ENCODE measurements around the gene SPNS2. TPM values are rescaled to one million over a fixed set of nuclear protein-coding genes. Genes with fewer than 3 reads are reported as not detected.

Gene SPNS2
- total and polyA plus RNA-seq, 2 donors (not counting 1 experiment from before 2014, with no cell fraction given), result 0.17 TPM; not detected in 1

- H3K4me2 ChIP-seq (ENCODE audit: extremely low read depth, insufficient read depth, low read length), result no peak overlapping the region
- no peak for DNase-seq (ENCODE audit: low read depth in 2 of 2)
- H3K9ac ChIP-seq (ENCODE audit: insufficient read depth, low read length), result no peak overlapping the region
- H3K4me1 ChIP-seq (ENCODE audit: control insufficient read depth, extremely low read depth, insufficient read depth, low read length), result no peaks in the 10 kb centered on the region
- no peaks in the 10 kb centered on the region for H3K27me3 ChIP-seq (ENCODE audit: control insufficient read depth, insufficient read depth, low read length)
- no peaks in the 10 kb centered on the region for H3K79me2 ChIP-seq (ENCODE audit: control insufficient read depth, insufficient read depth, low read length)
- H3K4me3 ChIP-seq (replicated peaks in 1 of 4; ENCODE audit: control extremely low read depth in 1 of 4, insufficient read depth in 1 of 4, low read depth in 3 of 4, low read length in 4 of 4), result no peak overlapping the region
- H3K36me3 ChIP-seq (ENCODE audit: control insufficient read depth, insufficient read depth, low read length), result no peaks in the 10 kb centered on the region
- no peak overlapping the region for H3K27ac ChIP-seq (ENCODE audit: insufficient read depth, low read length)
- no peaks in the 10 kb centered on the region for H3K9me3 ChIP-seq (ENCODE audit: control insufficient read depth, insufficient read depth, low read depth, low read length)
- no peak overlapping the region for H2AFZ ChIP-seq (ENCODE audit: low read length)
- TF ChIP-seq CTCF (conservative IDR thresholded peaks at IDR 0.05 in 1 of 2, IDR thresholded peaks at IDR 0.05 in 1 of 2; ENCODE audit: low read depth in 1 of 2, low read length in 2 of 2) (no peak), EZH2 (IDR thresholded peaks at IDR 0.05; ENCODE audit: low read length, missing control alignments) (no peak)
- H4K20me1 ChIP-seq (ENCODE audit: control insufficient read depth, extremely low read depth, insufficient read depth, low read length), result no peaks in the 10 kb centered on the region
These were observed 23.7 kb upstream of the SPNS2 start for GRCh38 chr17:4475001-4475400.

- Histone ChIP-seq H3K79me2 (ENCODE audit: control insufficient read depth, insufficient read depth, low read length) (no peaks in the 10 kb centered on the region), H3K27me3 (ENCODE audit: control insufficient read depth, insufficient read depth, low read length) (no peaks in the 10 kb centered on the region), H3K4me3 (replicated peaks in 1 of 4; ENCODE audit: control extremely low read depth in 1 of 4, insufficient read depth in 1 of 4, low read depth in 3 of 4, low read length in 4 of 4) (no peak overlapping the region), H3K9ac (ENCODE audit: insufficient read depth, low read length) (no peak overlapping the region), H3K4me2 (ENCODE audit: extremely low read depth, insufficient read depth, low read length) (no peak overlapping the region), H3K27ac (ENCODE audit: insufficient read depth, low read length) (no peak overlapping the region), H3K36me3 (ENCODE audit: control insufficient read depth, insufficient read depth, low read length) (no peaks in the 10 kb centered on the region), H2AFZ (ENCODE audit: low read length) (no peak overlapping the region), H4K20me1 (ENCODE audit: control insufficient read depth, extremely low read depth, insufficient read depth, low read length) (no peaks in the 10 kb centered on the region), H3K9me3 (ENCODE audit: control insufficient read depth, insufficient read depth, low read depth, low read length) (no peaks in the 10 kb centered on the region), H3K4me1 (ENCODE audit: control insufficient read depth, extremely low read depth, insufficient read depth, low read length) (no peaks in the 10 kb centered on the region)
- TF ChIP-seq EZH2 (IDR thresholded peaks at IDR 0.05; ENCODE audit: low read length, missing control alignments) (no peak), CTCF (conservative IDR thresholded peaks at IDR 0.05 in 1 of 2, IDR thresholded peaks at IDR 0.05 in 1 of 2; ENCODE audit: low read depth in 1 of 2, low read length in 2 of 2) (no peak)
- no peak for DNase-seq (ENCODE audit: low read depth in 2 of 2)
These were observed 23.2 kb upstream of the SPNS2 start for GRCh38 chr17:4475463-4475862.

GRCh38 chr17:4476017-4476416, 22.7 kb upstream of the SPNS2 start:
- no peaks in the 10 kb centered on the region for H3K79me2 ChIP-seq (ENCODE audit: control insufficient read depth, insufficient read depth, low read length)
- no peaks in the 10 kb centered on the region for H3K4me1 ChIP-seq (ENCODE audit: control insufficient read depth, extremely low read depth, insufficient read depth, low read length)
- no peak overlapping the region for H3K27ac ChIP-seq (ENCODE audit: insufficient read depth, low read length)
- H3K4me3 ChIP-seq (replicated peaks in 1 of 4; ENCODE audit: control extremely low read depth in 1 of 4, insufficient read depth in 1 of 4, low read depth in 3 of 4, low read length in 4 of 4), result no peak overlapping the region
- no peak for TF ChIP-seq CTCF (conservative IDR thresholded peaks at IDR 0.05 in 1 of 2, IDR thresholded peaks at IDR 0.05 in 1 of 2; ENCODE audit: low read depth in 1 of 2, low read length in 2 of 2)
- no peak for TF ChIP-seq EZH2 (IDR thresholded peaks at IDR 0.05; ENCODE audit: low read length, missing control alignments)
- H3K9ac ChIP-seq (ENCODE audit: insufficient read depth, low read length), result no peak overlapping the region
- H3K27me3 ChIP-seq (ENCODE audit: control insufficient read depth, insufficient read depth, low read length), result no peaks in the 10 kb centered on the region
- DNase-seq (ENCODE audit: low read depth in 2 of 2), result no peak
- no peaks in the 10 kb centered on the region for H3K9me3 ChIP-seq (ENCODE audit: control insufficient read depth, insufficient read depth, low read depth, low read length)
- no peaks in the 10 kb centered on the region for H3K36me3 ChIP-seq (ENCODE audit: control insufficient read depth, insufficient read depth, low read length)
- H4K20me1 ChIP-seq (ENCODE audit: control insufficient read depth, extremely low read depth, insufficient read depth, low read length), result no peaks in the 10 kb centered on the region
- H2AFZ ChIP-seq (ENCODE audit: low read length), result no peak overlapping the region
- H3K4me2 ChIP-seq (ENCODE audit: extremely low read depth, insufficient read depth, low read length), result no peak overlapping the region
